ENCODE data around the gene ABCF3. TPM values are rescaled to one million over a fixed set of nuclear protein-coding genes. Genes with fewer than 3 reads are reported as not detected.
A peak's percentile ranks its signal among the peaks of the same experiment; 100 is the strongest.

ABCF3 gene
- total and polyA plus RNA-seq, 2 donors (not counting 3 experiments of a cell fraction or from before 2014, with no cell fraction given), result 68.8 to 73.4 TPM

GRCh38 chr3:184172681-184173373, 13.2 kb upstream of the ABCF3 start:
- Histone ChIP-seq H3K9me1 (replicated peaks; ENCODE audit: control insufficient read depth, extremely low read depth, insufficient read depth, low read length) (no peaks in the 10 kb centered on the region), H2AFZ (ENCODE audit: low read depth, low read length) (no peak overlapping the region), H3K27ac (ENCODE audit: insufficient read depth, low read depth, low read length) (no peak overlapping the region), H3K9ac (replicated peaks; ENCODE audit: extremely low read depth, insufficient read depth, low read length) (no peak overlapping the region), H3K4me3 (replicated peaks in 1 of 3; ENCODE audit: insufficient read depth in 1 of 3, low read depth in 1 of 3, low read length in 3 of 3) (no peak overlapping the region), H3K4me1 (ENCODE audit: control insufficient read depth, extremely low read depth, insufficient read depth, low read length) (peaks cover 19% of the 10 kb centered on the region), H3K9me3 (replicated peaks; ENCODE audit: control insufficient read depth, insufficient read depth, low read length) (no peaks in the 10 kb centered on the region), H3K4me2 (ENCODE audit: insufficient read depth, low read length) (no peak overlapping the region), H3K79me2 (ENCODE audit: control insufficient read depth, insufficient read depth, low read length) (peaks cover 26% of the 10 kb centered on the region), H3K36me3 (ENCODE audit: control insufficient read depth in 2 of 2, extremely low read depth in 1 of 2, insufficient read depth in 2 of 2, low read length in 2 of 2) (peaks cover 4 to 33% of the 10 kb centered on the region in 2 experiments), H4K20me1 (replicated peaks; ENCODE audit: control insufficient read depth, extremely low read depth, insufficient read depth, low read length) (no peaks in the 10 kb centered on the region), H3K27me3 (ENCODE audit: control insufficient read depth in 2 of 2, insufficient read depth in 2 of 2, low read length in 2 of 2) (no peaks in the 10 kb centered on the region)
- POLR2A ChIA-PET, result interaction anchor here (1.5 to 1.7 kb wide), 2 partner anchors 13 to 16 kb away, joined by 3 to 5 read pairs; partner anchors contain the start of gene ABCF3
- BruUV-seq (replicated peaks), result no TSS peak
- FAIRE-seq (no peak), DNase-seq (ENCODE audit: low read depth, low spot score) (peak; percentile 14)
- dilution Hi-C loops (cut with MboI; ENCODE audit: extremely low pct_ligation_motif_present, low sequenced_read_pairs) (no loop called here), intact Hi-C loops (cut with micrococcal nuclease) (no loop called here)
- no peak for TF ChIP-seq GATA2 (IDR thresholded peaks at IDR 0.05; ENCODE audit: insufficient read depth, insufficient read length, low read depth, low read length)
- no peak for TF ChIP-seq EZH2 (IDR thresholded peaks at IDR 0.05; ENCODE audit: borderline replicate concordance, low read depth, low read length, severe bottlenecking)
- TF ChIP-seq CTCF (IDR thresholded peaks at IDR 0.05; ENCODE audit: extremely low read depth in 1 of 2, insufficient read depth in 1 of 2, low read depth in 1 of 2, low read length in 2 of 2), result no peak
- TF ChIP-seq JUN (IDR thresholded peaks at IDR 0.05; ENCODE audit: borderline replicate concordance, insufficient read depth, insufficient read length, low read depth), result no peak
- TF ChIP-seq MYC (IDR thresholded peaks at IDR 0.05; ENCODE audit: low read depth, low read length), result no peak
- no peak for TF ChIP-seq POLR2A (IDR thresholded peaks at IDR 0.05; ENCODE audit: low read depth, low read length)
- no peak for TF ChIP-seq MAX (IDR thresholded peaks at IDR 0.05; ENCODE audit: insufficient read depth, insufficient read length)
- no peak for TF ChIP-seq POLR2AphosphoS5 (IDR thresholded peaks at IDR 0.05; ENCODE audit: insufficient read depth, low read depth, low read length)
- TF ChIP-seq FOS (IDR thresholded peaks at IDR 0.05; ENCODE audit: borderline replicate concordance, insufficient read depth, low read length), result no peak
- CTCF ChIA-PET, result interaction anchor here (1.1 to 2.1 kb wide), 3 partner anchors 11 to 54 kb away, joined by 3 to 11 read pairs (median 4); no protein-coding TSS in a partner anchor
